ENCODE measurements around the gene NANOS2. TPM values are rescaled to one million over a fixed set of nuclear protein-coding genes. Genes with fewer than 3 reads are reported as not detected.

NANOS2 gene
- polyA plus RNA-seq: not detected

DNA sequence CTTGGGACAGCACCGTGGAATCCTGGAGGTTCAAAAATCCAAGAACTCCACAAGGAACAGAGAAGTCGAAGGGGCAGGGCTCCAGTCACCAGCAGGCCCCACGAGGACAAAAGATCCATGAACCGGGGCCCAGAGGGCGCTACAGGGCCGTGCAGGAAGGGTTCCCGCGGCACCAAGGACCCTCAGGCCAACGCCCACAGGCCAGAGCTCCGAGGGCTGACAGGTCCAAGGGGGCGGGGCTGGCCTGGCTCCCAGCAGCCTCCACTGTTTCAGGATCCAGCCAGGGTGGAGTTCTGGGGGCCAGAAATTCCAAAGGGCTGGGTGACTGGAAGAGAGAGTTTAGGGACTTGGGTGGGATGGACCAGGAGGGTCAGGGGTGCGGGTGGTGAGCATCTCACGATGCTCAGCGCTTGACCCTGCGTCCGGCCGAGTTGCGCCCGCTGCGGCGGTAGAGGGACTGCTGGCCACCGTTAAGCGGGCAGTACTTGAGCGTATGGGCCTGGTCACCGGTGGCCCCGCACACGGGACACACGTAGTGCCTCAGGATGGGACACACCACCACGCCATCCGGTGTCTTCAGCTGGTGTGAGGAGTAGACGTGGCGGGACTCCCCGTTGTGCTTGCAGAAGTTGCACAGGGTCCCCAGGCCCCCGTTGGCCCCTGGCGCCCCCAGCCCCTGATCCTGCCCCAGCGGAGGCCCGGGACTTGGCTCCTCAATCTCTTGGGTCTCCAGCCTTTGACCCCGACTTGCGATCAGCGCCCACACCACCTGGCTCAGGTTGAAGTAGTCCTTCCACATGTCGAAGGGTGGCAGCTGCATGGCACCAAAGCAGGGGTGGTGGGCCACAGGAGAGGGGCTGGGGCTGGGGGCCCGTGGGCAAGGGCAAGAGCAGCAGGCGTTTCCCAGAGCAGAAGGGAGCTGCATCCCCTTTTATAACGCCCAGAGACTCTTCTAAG, at the start of gene NANOS2:
NANOS2 (minus strand) TSS at position 905 of the 957 bp plus-strand sequence; CDS start at position 820, 85 bp downstream.
- Histone ChIP-seq H3K4me3 (ENCODE audit: low read depth in 1 of 2, low read length in 2 of 2) (no peak within 1 kb of the TSS), H3K36me3 (ENCODE audit: control insufficient read depth in 2 of 2, insufficient read depth in 2 of 2, low read length in 1 of 2) (no peaks in the 10 kb centered on the region), H3K4me1 (ENCODE audit: control insufficient read depth in 2 of 2, insufficient read depth in 2 of 2, low read length in 1 of 2) (no peaks in the 10 kb centered on the region), H3K9me3 (ENCODE audit: control insufficient read depth in 2 of 2, insufficient read depth in 1 of 2, low read depth in 1 of 2, low read length in 1 of 2) (no peaks in the 10 kb centered on the region), H3K27ac (ENCODE audit: low read depth in 2 of 2, low read length in 1 of 2) (no peak within 1 kb of the TSS), H3K27me3 (ENCODE audit: control insufficient read depth in 1 of 2, insufficient read depth in 2 of 2, low read length in 2 of 2) (no peaks in the 10 kb centered on the region)
- 60 to 61% methylated on average over 44 of the region's 44 CpGs for whole genome bisulfite sequencing, 2 donors

DNA sequence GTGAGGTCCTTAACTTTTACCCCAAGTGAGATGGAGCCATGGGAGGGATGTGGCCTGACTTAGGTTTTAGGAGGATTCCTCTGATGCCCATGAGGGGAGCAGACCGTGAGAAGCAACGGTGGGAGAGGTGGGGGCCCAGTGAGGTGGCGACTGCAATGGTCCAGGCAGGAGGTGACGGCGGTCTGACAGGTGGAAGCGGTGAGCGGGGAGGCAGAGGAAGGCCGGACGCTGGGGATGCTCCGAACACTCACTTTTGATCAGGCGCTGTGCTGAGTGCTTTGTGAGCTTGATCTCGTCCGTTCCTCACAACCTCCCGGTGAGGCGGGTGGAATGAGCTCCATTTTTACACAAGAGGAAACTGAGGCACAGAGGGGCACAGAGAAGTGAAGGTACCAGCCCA, 47.4 kb upstream of the NANOS2 start:
- Histone ChIP-seq H3K27me3 (ENCODE audit: control insufficient read depth in 1 of 2, insufficient read depth in 2 of 2, low read length in 2 of 2) (no peaks in the 10 kb centered on the region), H3K9me3 (ENCODE audit: control insufficient read depth in 2 of 2, insufficient read depth in 1 of 2, low read depth in 1 of 2, low read length in 1 of 2) (peaks cover 0 to 3% of the 10 kb centered on the region in 2 donors), H3K27ac (ENCODE audit: low read depth in 2 of 2, low read length in 1 of 2) (no peak overlapping the region), H3K4me1 (ENCODE audit: control insufficient read depth in 2 of 2, insufficient read depth in 2 of 2, low read length in 1 of 2) (peaks cover 0 to 4% of the 10 kb centered on the region in 2 donors), H3K4me3 (ENCODE audit: low read depth in 1 of 2, low read length in 2 of 2) (no peak overlapping the region), H3K36me3 (ENCODE audit: control insufficient read depth in 2 of 2, insufficient read depth in 2 of 2, low read length in 1 of 2) (no peaks in the 10 kb centered on the region)
- 83 to 87% methylated on average over 15 of the region's 15 CpGs for WGBS, 2 donors

DNA sequence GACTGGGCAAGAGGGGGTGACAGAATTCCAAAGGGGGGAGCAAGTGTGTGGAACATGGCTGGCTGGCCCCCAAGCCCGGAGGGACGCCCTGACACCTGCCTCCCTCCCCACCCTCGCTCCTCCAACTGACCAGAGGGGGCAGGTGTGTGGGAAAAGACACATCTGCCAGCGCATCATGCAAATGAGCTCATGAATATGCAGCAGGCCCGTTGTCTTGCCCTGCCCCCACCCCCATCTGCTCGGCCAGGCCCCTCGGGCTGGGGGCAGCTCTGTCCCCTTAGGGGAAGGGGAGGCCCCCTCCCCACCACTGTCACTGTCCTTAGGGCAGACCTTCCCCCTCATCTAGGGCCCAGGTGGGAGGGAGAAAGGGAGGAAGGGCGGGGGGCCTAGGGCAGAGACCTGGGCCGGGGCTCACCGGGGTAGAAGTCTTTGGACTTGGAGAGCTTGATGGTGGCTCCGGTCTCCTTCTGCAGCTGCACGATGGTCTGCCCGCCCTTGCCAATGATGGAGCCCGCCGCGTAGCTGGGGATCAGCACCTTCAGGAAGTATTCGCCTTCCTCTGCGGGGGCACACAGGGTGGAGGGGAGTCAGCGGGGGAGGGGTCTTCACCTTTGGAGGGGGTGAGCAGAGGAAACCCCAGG, 46.1 kb upstream of the NANOS2 start:
- Histone ChIP-seq H3K27me3 (ENCODE audit: control insufficient read depth in 1 of 2, insufficient read depth in 2 of 2, low read length in 2 of 2) (no peaks in the 10 kb centered on the region), H3K4me3 (ENCODE audit: low read depth in 1 of 2, low read length in 2 of 2) (no peak overlapping the region), H3K4me1 (ENCODE audit: control insufficient read depth in 2 of 2, insufficient read depth in 2 of 2, low read length in 1 of 2) (peaks cover 0 to 4% of the 10 kb centered on the region in 2 donors), H3K27ac (ENCODE audit: low read depth in 2 of 2, low read length in 1 of 2) (no peak overlapping the region), H3K36me3 (ENCODE audit: control insufficient read depth in 2 of 2, insufficient read depth in 2 of 2, low read length in 1 of 2) (no peaks in the 10 kb centered on the region), H3K9me3 (ENCODE audit: control insufficient read depth in 2 of 2, insufficient read depth in 1 of 2, low read depth in 1 of 2, low read length in 1 of 2) (peaks cover 0 to 3% of the 10 kb centered on the region in 2 donors)
- WGBS, 2 donors: 17 to 25% methylated on average over 18 to 19 of the region's 19 CpGs

DNA sequence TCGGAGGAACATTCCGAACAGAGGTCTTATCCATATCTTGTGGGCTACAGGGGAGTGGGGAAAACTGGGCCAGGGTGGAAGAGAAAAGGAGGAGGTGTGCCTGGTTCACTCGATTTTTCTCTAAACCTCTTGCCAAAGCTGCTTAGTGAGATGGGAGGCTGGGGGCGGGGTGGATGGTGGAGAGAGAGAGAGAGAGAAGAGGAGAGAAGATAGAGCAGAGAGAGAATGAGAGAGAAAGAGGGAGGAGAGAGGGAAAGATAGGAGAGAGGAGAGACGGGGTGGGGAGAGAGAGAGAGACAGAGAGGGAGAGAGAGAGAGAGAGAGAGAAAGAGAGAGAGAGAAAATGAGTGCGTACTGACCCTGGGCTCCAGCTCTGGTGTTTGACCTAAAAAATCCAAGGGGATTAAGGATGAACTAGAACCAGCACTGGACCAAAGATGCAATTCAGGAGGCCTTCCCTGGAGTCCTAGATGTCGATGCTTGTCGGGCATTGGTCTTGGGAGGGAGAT, 45.0 kb upstream of the NANOS2 start:
- no peaks in the 10 kb centered on the region for H3K27me3 ChIP-seq (ENCODE audit: control insufficient read depth in 1 of 2, insufficient read depth in 2 of 2, low read length in 2 of 2)
- H3K36me3 ChIP-seq (ENCODE audit: control insufficient read depth in 2 of 2, insufficient read depth in 2 of 2, low read length in 1 of 2): no peaks in the 10 kb centered on the region

DNA sequence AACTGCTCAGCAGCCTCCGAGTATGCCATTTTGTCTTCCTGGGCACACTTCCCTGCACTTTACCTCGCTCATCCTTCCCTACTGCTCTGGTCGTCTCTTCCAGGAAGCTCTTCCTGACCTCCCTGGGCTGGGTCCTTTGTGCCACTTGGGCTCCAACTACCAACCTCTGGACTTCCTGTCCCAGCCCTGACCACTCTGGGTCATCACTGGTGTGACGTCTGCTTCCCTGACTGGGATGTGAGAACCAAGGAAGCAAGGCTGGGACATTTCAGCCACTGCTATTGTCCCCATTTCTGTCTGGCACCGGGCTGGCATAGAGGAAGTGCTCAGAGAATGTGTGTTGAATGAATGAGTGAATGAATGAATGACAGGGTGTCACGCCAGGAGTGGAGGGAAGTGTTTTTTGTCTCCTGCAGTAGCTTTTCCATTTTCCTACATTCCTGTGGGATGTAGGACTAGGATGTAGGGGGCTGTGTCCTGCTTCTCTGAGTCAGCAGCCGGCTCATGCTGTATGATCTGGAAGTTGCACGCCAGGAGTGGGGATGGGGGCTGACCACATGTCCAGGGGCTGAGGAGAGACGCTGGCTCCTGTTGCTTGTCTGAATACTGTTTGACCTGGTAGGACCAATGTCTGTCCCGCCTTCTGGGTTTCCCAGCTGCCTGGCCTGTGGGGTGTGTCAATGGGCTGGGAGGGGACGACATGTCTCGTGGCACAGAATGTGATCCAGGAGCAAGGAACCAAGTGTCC, 44.4 kb upstream of the NANOS2 start:
- Histone ChIP-seq H3K4me1 (ENCODE audit: control insufficient read depth in 2 of 2, insufficient read depth in 2 of 2, low read length in 1 of 2) (peaks cover 0 to 4% of the 10 kb centered on the region in 2 donors), H3K27ac (ENCODE audit: low read depth in 2 of 2, low read length in 1 of 2) (peak overlapping the region in 1 of 2 donors; percentile 35), H3K4me3 (ENCODE audit: low read depth in 1 of 2, low read length in 2 of 2) (no peak overlapping the region), H3K36me3 (ENCODE audit: control insufficient read depth in 2 of 2, insufficient read depth in 2 of 2, low read length in 1 of 2) (no peaks in the 10 kb centered on the region), H3K27me3 (ENCODE audit: control insufficient read depth in 1 of 2, insufficient read depth in 2 of 2, low read length in 2 of 2) (no peaks in the 10 kb centered on the region), H3K9me3 (ENCODE audit: control insufficient read depth in 2 of 2, insufficient read depth in 1 of 2, low read depth in 1 of 2, low read length in 1 of 2) (peaks cover 3 to 4% of the 10 kb centered on the region in 2 donors)
- 60 to 65% methylated on average over 12 of the region's 12 CpGs for WGBS, 2 donors

More for the DNA sequence above, 45.0 kb upstream of the NANOS2 start:
- Histone ChIP-seq H3K4me3 (ENCODE audit: low read depth in 1 of 2, low read length in 2 of 2) (no peak overlapping the region), H3K4me1 (ENCODE audit: control insufficient read depth in 2 of 2, insufficient read depth in 2 of 2, low read length in 1 of 2) (peaks cover 0 to 4% of the 10 kb centered on the region in 2 donors), H3K27ac (ENCODE audit: low read depth in 2 of 2, low read length in 1 of 2) (peak overlapping the region in 1 of 2 donors; percentile 35), H3K9me3 (ENCODE audit: control insufficient read depth in 2 of 2, insufficient read depth in 1 of 2, low read depth in 1 of 2, low read length in 1 of 2) (peaks cover 0 to 3% of the 10 kb centered on the region in 2 donors)
- whole genome bisulfite sequencing, 2 donors: 59 to 64% methylated on average over 8 of the region's 8 CpGs

DNA sequence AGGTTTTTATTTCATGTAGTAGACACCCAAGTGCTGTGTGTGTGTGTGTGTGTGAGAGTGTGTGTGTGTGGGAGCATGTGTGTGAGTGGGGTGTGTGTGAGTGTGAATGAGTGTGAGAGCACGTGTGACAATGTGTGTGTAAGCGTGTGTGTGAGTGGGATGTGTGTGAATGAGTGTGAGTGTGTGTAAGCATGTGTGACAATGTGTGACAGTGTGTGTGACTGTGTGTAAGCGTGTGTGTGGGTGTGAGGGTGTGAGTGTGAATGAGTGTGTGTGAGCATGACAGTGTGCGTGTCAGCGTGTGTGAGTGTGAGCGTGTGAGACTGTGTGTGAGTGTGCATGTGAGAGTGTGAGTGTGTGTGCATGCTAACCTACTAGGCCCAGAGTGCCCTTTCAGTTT, 43.7 kb upstream of the NANOS2 start:
- no peaks in the 10 kb centered on the region for H3K36me3 ChIP-seq (ENCODE audit: control insufficient read depth in 2 of 2, insufficient read depth in 2 of 2, low read length in 1 of 2)
- peaks cover 0 to 4% of the 10 kb centered on the region in 2 donors for H3K4me1 ChIP-seq (ENCODE audit: control insufficient read depth in 2 of 2, insufficient read depth in 2 of 2, low read length in 1 of 2)
- H3K27ac ChIP-seq (ENCODE audit: low read depth in 2 of 2, low read length in 1 of 2): no peak overlapping the region
- no peak overlapping the region for H3K4me3 ChIP-seq (ENCODE audit: low read depth in 1 of 2, low read length in 2 of 2)
- WGBS, 2 donors: 90 to 92% methylated on average over 6 of the region's 6 CpGs
- H3K9me3 ChIP-seq (ENCODE audit: control insufficient read depth in 2 of 2, insufficient read depth in 1 of 2, low read depth in 1 of 2, low read length in 1 of 2): peaks cover 3 to 4% of the 10 kb centered on the region in 2 donors
- no peaks in the 10 kb centered on the region for H3K27me3 ChIP-seq (ENCODE audit: control insufficient read depth in 1 of 2, insufficient read depth in 2 of 2, low read length in 2 of 2)

DNA sequence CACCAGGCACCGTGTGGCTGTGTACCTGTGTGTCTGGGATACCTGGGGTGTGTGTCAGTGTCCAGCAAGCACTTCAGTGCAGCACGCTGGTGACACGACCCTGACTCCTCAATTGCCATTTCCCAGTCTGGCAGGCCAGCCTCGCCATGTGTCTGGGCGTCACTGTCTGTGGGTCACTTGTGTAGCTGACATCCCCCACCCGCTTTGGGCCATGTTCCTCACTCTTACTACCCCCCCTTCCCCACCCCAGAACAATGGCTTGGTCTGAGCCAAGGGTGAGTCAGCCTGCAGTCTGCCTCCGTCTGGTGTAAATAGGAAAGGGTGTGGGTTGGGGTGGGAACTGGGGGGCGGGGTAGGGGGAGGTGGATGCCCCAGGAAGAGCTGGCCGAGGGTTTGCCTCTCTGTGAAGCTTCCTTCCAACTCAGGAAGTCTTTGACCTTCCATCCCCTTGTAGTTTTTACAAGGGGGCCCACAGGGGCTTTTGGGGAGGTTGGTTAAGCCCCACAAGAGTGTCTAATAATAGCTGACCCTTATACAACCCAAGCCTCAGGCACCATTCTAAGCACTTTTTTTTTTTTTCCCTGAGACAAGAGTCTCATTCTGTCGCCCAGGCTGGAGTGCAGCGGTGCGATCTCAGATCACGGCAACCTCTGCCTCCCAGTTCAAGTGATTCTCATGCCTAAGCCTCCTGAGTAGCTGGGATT, 41.5 kb upstream of the NANOS2 start:
- peaks cover 4 to 10% of the 10 kb centered on the region in 2 donors for H3K9me3 ChIP-seq (ENCODE audit: control insufficient read depth in 2 of 2, insufficient read depth in 1 of 2, low read depth in 1 of 2, low read length in 1 of 2)
- H3K4me1 ChIP-seq (ENCODE audit: control insufficient read depth in 2 of 2, insufficient read depth in 2 of 2, low read length in 1 of 2): peaks cover 0 to 11% of the 10 kb centered on the region in 2 donors
- H3K4me3 ChIP-seq (ENCODE audit: low read depth in 1 of 2, low read length in 2 of 2): no peak overlapping the region
- 43% methylated on average over 13 of the region's 13 CpGs for WGBS, 2 donors
- no peaks in the 10 kb centered on the region for H3K27me3 ChIP-seq (ENCODE audit: control insufficient read depth in 1 of 2, insufficient read depth in 2 of 2, low read length in 2 of 2)
- no peaks in the 10 kb centered on the region for H3K36me3 ChIP-seq (ENCODE audit: control insufficient read depth in 2 of 2, insufficient read depth in 2 of 2, low read length in 1 of 2)
- H3K27ac ChIP-seq (ENCODE audit: low read depth in 2 of 2, low read length in 1 of 2): no peak overlapping the region

DNA sequence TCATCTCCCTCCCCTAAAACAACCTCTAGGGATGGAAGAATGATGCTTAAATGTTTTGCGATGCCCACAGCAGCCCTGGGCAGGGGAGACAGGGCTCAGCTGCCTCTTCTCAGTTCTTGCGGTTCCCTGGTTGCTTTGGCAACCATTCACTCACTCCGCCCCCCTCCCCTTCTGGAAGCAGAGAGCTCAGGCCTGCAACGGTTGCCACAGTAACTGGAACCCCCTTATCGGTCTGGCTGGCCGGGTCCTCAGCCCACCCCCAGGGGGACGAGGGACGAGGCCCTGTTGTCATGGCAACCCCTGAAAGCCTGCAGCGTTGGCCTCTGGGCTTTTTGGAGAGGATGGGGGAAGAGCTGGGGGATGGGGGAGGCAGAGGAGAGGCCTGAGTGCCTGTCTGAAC, 39.6 kb upstream of the NANOS2 start:
- WGBS, 2 donors: 13 to 20% methylated on average over 9 of the region's 9 CpGs
- Histone ChIP-seq H3K27ac (ENCODE audit: low read depth in 2 of 2, low read length in 1 of 2) (no peak overlapping the region), H3K4me1 (ENCODE audit: control insufficient read depth in 2 of 2, insufficient read depth in 2 of 2, low read length in 1 of 2) (peaks cover 0 to 11% of the 10 kb centered on the region in 2 donors), H3K27me3 (ENCODE audit: control insufficient read depth in 1 of 2, insufficient read depth in 2 of 2, low read length in 2 of 2) (no peaks in the 10 kb centered on the region), H3K9me3 (ENCODE audit: control insufficient read depth in 2 of 2, insufficient read depth in 1 of 2, low read depth in 1 of 2, low read length in 1 of 2) (peaks cover 4 to 10% of the 10 kb centered on the region in 2 donors), H3K36me3 (ENCODE audit: control insufficient read depth in 2 of 2, insufficient read depth in 2 of 2, low read length in 1 of 2) (no peaks in the 10 kb centered on the region), H3K4me3 (ENCODE audit: low read depth in 1 of 2, low read length in 2 of 2) (no peak overlapping the region)

Data from esophagus (tissue), 2 donors.